HCT116 (cell line): ENCODE measurements around the gene OTUD5. TPM values are rescaled to one million over a fixed set of nuclear protein-coding genes. Genes with fewer than 3 reads are reported as not detected.

Experiments
- ATAC-seq: fragments of 200-7000 bp; cut with Tn5 transposase; 2 replicates; pipeline ENCODE4 v1.9.1; 2020; ENCODE audit warnings: mild to moderate bottlenecking, moderate library complexity
- BruUV-seq: library from RNA; stranded (reverse); fragments of 400-500 nt; replicated peaks from 2 replicates; lab custom pipeline; 2021; lab: Mats Ljungman, UMichigan
- CTCF ChIA-PET: fragments of 300-600 bp; sonication (Branson Sonifier 250); formaldehyde crosslinking; loops from one replicate; lab custom pipeline; 2021; ENCODE audit warnings: antibody characterized with exemption; lab: Charles Lee
- POLR2A ChIA-PET: fragments of 300-600, 350-600 bp; sonication (Branson Sonifier 250); formaldehyde crosslinking; loops from one replicate; lab custom pipeline; 2021; ENCODE audit warnings: antibody characterized with exemption; lab: Charles Lee
- RAD21 ChIA-PET, 2 experiments: fragments of 300-600 bp; sonication (Branson Sonifier 250); formaldehyde crosslinking; loops; one replicate each; lab custom pipeline; 2023; ENCODE audit warnings: low total read pairs in 2 of 2; ENCODE audit not compliant: uncharacterized antibody in 2 of 2, unreplicated experiment in 2 of 2, low non-redundant PET in 1 of 2; lab: Charles Lee
- DNase-seq: peaks from one replicate; pipeline ENCODE4 v3.0.0-alpha.2; 2010; ENCODE audit warnings: low read depth, low spot score
- H2AFZ ChIP-seq: fragments of 200-600 bp; shearing (Covaris generic), sonication (generic); 2 replicates; pipeline ENCODE4 v1.6.1; 2017; ENCODE audit warnings: low read depth, mixed run types, mixed read lengths, antibody characterized with exemption, low read length; ENCODE audit not compliant: poor library complexity, severe bottlenecking
- H3K27ac ChIP-seq: 2 replicates; pipeline ENCODE4 v1.5.1; 2012; ENCODE audit warnings: low read depth, low read length
- H3K27me3 ChIP-seq: fragments of 200-600 bp; sonication (generic); 2 replicates; pipeline ENCODE4 v1.6.1; 2016; ENCODE audit warnings: mixed run types, low read length, mixed read lengths; ENCODE audit not compliant: insufficient read depth
- H3K36me3 ChIP-seq, 2 experiments: fragments of 200-500 bp in 1 of 2; fragments of 200-600 bp in 1 of 2; sonication (Bioruptor generic) in 1 of 2; sonication (generic) in 1 of 2; 2 replicates each; pipeline versions ENCODE4 v1.5.1 to v1.6.1; 2014 to 2016; ENCODE audit warnings: low read length in 2 of 2, inconsistent platforms in 1 of 2, mixed read lengths in 1 of 2, mixed run types in 1 of 2; ENCODE audit not compliant: insufficient read depth in 2 of 2, control insufficient read depth in 1 of 2
- H3K4me1 ChIP-seq, 2 experiments: fragments of 200-600 bp in 1 of 2; sonication (generic) in 1 of 2; 2 replicates each; pipeline versions ENCODE4 v1.5.1 to v1.6.1; 2012 to 2017; ENCODE audit warnings: low read length in 2 of 2, inconsistent platforms in 1 of 2, mild to moderate bottlenecking in 1 of 2, mixed read lengths in 1 of 2, mixed run types in 1 of 2, moderate library complexity in 1 of 2; ENCODE audit not compliant: insufficient read depth in 2 of 2, control insufficient read depth in 1 of 2
- H3K4me2 ChIP-seq: fragments of 200-600 bp; sonication (generic); 2 replicates; pipeline ENCODE4 v1.6.1; 2017; ENCODE audit warnings: mixed run types, low read length, mixed read lengths
- H3K4me3 ChIP-seq, 2 experiments: fragments of 200-600 bp in 1 of 2; sonication (generic) in 1 of 2; replicated peaks in 1 of 2; 2 replicates each; pipeline ENCODE4 v1.5.1; 2011 to 2016; ENCODE audit warnings: low read length in 2 of 2, control low read depth in 1 of 2, low read depth in 1 of 2, mild to moderate bottlenecking in 1 of 2, mixed read lengths in 1 of 2, mixed run types in 1 of 2
- H3K79me2 ChIP-seq: fragments of 200-600 bp; sonication (generic); 2 replicates; pipeline ENCODE4 v1.6.1; 2017; ENCODE audit warnings: mild to moderate bottlenecking, mixed run types, low read length, moderate library complexity, mixed read lengths; ENCODE audit not compliant: insufficient read depth
- H3K9ac ChIP-seq: fragments of 200-600 bp; sonication (generic); 2 replicates; pipeline ENCODE4 v1.6.1; 2016; ENCODE audit warnings: low read length, mixed read lengths
- H3K9me2 ChIP-seq: fragments of 200-600 bp; sonication (generic), shearing (Covaris generic); 2 replicates; pipeline ENCODE4 v1.6.1; 2017; ENCODE audit warnings: mixed run types, mild to moderate bottlenecking, moderate library complexity; ENCODE audit not compliant: insufficient read depth
- H3K9me3 ChIP-seq, 2 experiments: fragments of 200-500 bp in 1 of 2; fragments of 200-600 bp in 1 of 2; sonication (Bioruptor generic) in 1 of 2; sonication (generic) in 1 of 2; 2 replicates each; pipeline ENCODE4 v1.6.1; 2014 to 2017; ENCODE audit warnings: low read length in 2 of 2, mixed read lengths in 2 of 2, inconsistent platforms in 1 of 2, low read depth in 1 of 2, mild to moderate bottlenecking in 1 of 2, mixed run types in 1 of 2, moderate library complexity in 1 of 2; ENCODE audit not compliant: control insufficient read depth in 1 of 2, insufficient read depth in 1 of 2
- H4K20me1 ChIP-seq: fragments of 200-600 bp; sonication (generic), shearing (Covaris generic); 2 replicates; pipeline ENCODE4 v1.6.1; 2017; ENCODE audit warnings: mixed run types, mild to moderate bottlenecking, moderate library complexity; ENCODE audit not compliant: insufficient read depth
- CEBPB ChIP-seq: IDR thresholded peaks from 2 replicates; pipeline ENCODE4 v1.6.1; 2012; ENCODE audit warnings: low read depth
- EZH2 ChIP-seq: fragments of 200-600 bp; sonication (generic); IDR thresholded peaks from 2 replicates; pipeline ENCODE4 v1.6.1; 2017; ENCODE audit warnings: antibody characterized with exemption, mixed run types
- FOSL1 ChIP-seq: IDR thresholded peaks from 2 replicates; pipeline ENCODE4 v1.6.1; 2012; ENCODE audit warnings: low read depth
- RAD21 ChIP-seq: IDR thresholded peaks from 2 replicates; pipeline ENCODE4 v1.6.1; 2012; ENCODE audit warnings: low read depth, mild to moderate bottlenecking
- SIN3A ChIP-seq: IDR thresholded peaks from 2 replicates; pipeline ENCODE4 v1.6.1; 2012; ENCODE audit warnings: low read depth
- SRF ChIP-seq: IDR thresholded peaks from 2 replicates; pipeline ENCODE4 v1.6.1; 2012; ENCODE audit warnings: low read depth
- YY1 ChIP-seq: IDR thresholded peaks from 2 replicates; pipeline ENCODE4 v1.6.1; 2011; ENCODE audit warnings: low read length, low read depth, moderate library complexity, mild to moderate bottlenecking; ENCODE audit not compliant: insufficient replicate concordance; ENCODE audit errors: extremely low read depth
- ZFX ChIP-seq: fragments of 450-650 bp; IDR thresholded peaks from 2 replicates; pipeline ENCODE4 v1.6.1; 2017
- intact Hi-C: fragments of 100-400 bp; cut with micrococcal nuclease; formaldehyde crosslinking; loops from 2 replicates; pipeline ENCODE4 v1.10.0; 2022
- total RNA-seq: library from RNA; stranded (reverse); gene quantifications from one replicate; pipeline ENCODE4 v1.2.1, GENCODE V29; 2021; ENCODE audit not compliant: unreplicated experiment
- TF ChIP-seq, protein P1 (sequence below): IDR thresholded peaks from 2 replicates; pipeline ENCODE4 v1.6.1; 2012; ENCODE audit warnings: low read depth
- TF ChIP-seq, protein P2 (sequence below): IDR thresholded peaks from 2 replicates; pipeline ENCODE4 v1.6.1; 2012
- TF ChIP-seq, protein P3 (sequence below), 3 experiments: fragments of 200-600 bp in 1 of 3; sonication (generic) in 1 of 3; IDR thresholded peaks in 2 of 3; conservative IDR thresholded peaks in 1 of 3; 2 replicates each; pipeline ENCODE4 v1.5.1; 2012 to 2017; ENCODE audit warnings: low read depth in 2 of 3, low read length in 2 of 3, antibody characterized with exemption in 1 of 3, borderline replicate concordance in 1 of 3, control low read depth in 1 of 3, mild to moderate bottlenecking in 1 of 3, mixed read lengths in 1 of 3, mixed run types in 1 of 3, moderate library complexity in 1 of 3; ENCODE audit not compliant: insufficient read depth in 1 of 3

The OTUD5 gene
- total RNA-seq, 1 experiment from 2014 or later, result 42.6 TPM

DNA sequence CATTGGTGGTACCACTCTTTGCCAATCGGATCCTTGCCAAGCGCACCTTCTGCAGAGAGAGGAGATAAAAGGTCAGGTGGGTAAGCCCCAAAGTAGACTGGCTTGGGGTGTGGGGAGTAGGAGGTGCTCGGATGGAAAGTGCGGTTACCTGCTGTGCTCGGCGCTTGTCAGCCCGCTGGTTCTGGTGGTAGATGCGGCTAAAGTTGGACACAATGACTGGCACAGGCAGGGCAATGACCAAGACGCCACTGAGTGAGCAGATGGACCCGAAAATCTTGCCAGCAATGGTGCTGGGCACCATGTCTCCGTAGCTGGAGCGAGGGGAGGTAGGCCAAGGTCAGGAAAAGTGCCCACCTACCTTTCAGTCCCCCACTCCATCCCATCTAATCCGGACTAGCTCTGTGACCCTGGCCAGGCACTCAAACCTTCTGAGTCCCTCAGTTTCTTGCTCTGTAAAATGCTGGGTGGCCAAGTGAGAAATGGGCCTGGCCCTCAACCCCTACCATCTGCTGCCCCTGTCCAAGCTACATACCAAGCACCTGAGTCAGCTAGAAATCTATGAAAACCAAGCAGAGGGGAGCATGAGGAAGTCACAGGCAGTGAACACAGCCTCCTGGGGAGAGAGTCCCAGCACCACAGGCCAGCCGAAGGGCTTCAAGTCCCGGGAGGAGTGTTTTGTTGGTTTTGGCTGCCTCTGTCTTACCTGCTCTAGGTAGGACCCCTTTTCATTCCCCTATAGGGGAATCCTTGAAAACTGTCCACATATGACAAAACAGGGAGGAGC lies 9.6 kb upstream of the OTUD5 start:
- DNase-seq, result no peak

More for the DNA sequence above, 9.6 kb upstream of the OTUD5 start:
- intact Hi-C loops, result no loop called here
- H4K20me1 ChIP-seq, result no peaks in the 10 kb centered on the region
- peaks cover 0 to 5% of the 10 kb centered on the region in 2 experiments; a peak in 1 of 4 replicates for H3K4me1 ChIP-seq
- 0 out of 2 replicates have a peak overlapping the region, but pooled peaks have one; percentile 14 for H3K4me2 ChIP-seq
- no TSS peak for BruUV-seq
- H3K27me3 ChIP-seq, result no peaks in the 10 kb centered on the region
- ChIA-PET RAD21 (no interaction called here), CTCF (no interaction called here), POLR2A (interaction anchor here (0.6 kb wide), 1 partner anchor 35 kb away, joined by 3 read pairs; the partner anchor contains the start of gene GRIPAP1)
- no peaks in the 10 kb centered on the region for H3K79me2 ChIP-seq
- ATAC-seq, result no peak
- TF ChIP-seq SIN3A (no peak), SRF (no peak), RAD21 (no peak), YY1 (no peak), EZH2 (no peak), FOSL1 (no peak), ZFX (no peak), CEBPB (no peak)
- TF ChIP-seq, protein P1, sequence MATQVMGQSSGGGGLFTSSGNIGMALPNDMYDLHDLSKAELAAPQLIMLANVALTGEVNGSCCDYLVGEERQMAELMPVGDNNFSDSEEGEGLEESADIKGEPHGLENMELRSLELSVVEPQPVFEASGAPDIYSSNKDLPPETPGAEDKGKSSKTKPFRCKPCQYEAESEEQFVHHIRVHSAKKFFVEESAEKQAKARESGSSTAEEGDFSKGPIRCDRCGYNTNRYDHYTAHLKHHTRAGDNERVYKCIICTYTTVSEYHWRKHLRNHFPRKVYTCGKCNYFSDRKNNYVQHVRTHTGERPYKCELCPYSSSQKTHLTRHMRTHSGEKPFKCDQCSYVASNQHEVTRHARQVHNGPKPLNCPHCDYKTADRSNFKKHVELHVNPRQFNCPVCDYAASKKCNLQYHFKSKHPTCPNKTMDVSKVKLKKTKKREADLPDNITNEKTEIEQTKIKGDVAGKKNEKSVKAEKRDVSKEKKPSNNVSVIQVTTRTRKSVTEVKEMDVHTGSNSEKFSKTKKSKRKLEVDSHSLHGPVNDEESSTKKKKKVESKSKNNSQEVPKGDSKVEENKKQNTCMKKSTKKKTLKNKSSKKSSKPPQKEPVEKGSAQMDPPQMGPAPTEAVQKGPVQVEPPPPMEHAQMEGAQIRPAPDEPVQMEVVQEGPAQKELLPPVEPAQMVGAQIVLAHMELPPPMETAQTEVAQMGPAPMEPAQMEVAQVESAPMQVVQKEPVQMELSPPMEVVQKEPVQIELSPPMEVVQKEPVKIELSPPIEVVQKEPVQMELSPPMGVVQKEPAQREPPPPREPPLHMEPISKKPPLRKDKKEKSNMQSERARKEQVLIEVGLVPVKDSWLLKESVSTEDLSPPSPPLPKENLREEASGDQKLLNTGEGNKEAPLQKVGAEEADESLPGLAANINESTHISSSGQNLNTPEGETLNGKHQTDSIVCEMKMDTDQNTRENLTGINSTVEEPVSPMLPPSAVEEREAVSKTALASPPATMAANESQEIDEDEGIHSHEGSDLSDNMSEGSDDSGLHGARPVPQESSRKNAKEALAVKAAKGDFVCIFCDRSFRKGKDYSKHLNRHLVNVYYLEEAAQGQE, result no peak
- TF ChIP-seq, protein P2, sequence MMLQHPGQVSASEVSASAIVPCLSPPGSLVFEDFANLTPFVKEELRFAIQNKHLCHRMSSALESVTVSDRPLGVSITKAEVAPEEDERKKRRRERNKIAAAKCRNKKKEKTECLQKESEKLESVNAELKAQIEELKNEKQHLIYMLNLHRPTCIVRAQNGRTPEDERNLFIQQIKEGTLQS, result no peak
- TF ChIP-seq, protein P3, sequence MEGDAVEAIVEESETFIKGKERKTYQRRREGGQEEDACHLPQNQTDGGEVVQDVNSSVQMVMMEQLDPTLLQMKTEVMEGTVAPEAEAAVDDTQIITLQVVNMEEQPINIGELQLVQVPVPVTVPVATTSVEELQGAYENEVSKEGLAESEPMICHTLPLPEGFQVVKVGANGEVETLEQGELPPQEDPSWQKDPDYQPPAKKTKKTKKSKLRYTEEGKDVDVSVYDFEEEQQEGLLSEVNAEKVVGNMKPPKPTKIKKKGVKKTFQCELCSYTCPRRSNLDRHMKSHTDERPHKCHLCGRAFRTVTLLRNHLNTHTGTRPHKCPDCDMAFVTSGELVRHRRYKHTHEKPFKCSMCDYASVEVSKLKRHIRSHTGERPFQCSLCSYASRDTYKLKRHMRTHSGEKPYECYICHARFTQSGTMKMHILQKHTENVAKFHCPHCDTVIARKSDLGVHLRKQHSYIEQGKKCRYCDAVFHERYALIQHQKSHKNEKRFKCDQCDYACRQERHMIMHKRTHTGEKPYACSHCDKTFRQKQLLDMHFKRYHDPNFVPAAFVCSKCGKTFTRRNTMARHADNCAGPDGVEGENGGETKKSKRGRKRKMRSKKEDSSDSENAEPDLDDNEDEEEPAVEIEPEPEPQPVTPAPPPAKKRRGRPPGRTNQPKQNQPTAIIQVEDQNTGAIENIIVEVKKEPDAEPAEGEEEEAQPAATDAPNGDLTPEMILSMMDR (IDR thresholded peaks at IDR 0.05 in 2 of 3, conservative IDR thresholded peaks at IDR 0.05 in 1 of 3; ENCODE audit: borderline replicate concordance in 1 of 3, insufficient read depth in 1 of 3, low read depth in 2 of 3, low read length in 2 of 3), result no peak
- H3K27ac ChIP-seq, result no peak overlapping the region
- H2AFZ ChIP-seq, result no peak overlapping the region
- H3K9me3 ChIP-seq, result no peaks in the 10 kb centered on the region
- H3K9me2 ChIP-seq, result no peaks in the 10 kb centered on the region
- no peak overlapping the region for H3K4me3 ChIP-seq
- H3K36me3 ChIP-seq, result no peaks in the 10 kb centered on the region
- H3K9ac ChIP-seq, result no peak overlapping the region
